Mammary epithelial cell (primary cell): ENCODE measurements around the gene CYP2D6.

ENCODE experiments used
- EZH2 ChIP-seq: IDR thresholded peaks from 2 replicates; pipeline ENCODE4 v1.6.1; 2012; ENCODE audit warnings: low read length, inconsistent platforms, borderline replicate concordance
- TF ChIP-seq, protein P1 (sequence below), 2 donors: IDR thresholded peaks in 1 of 2; conservative IDR thresholded peaks in 1 of 2; 2 replicates each; pipeline ENCODE4 v1.5.1; 2011 to 2012; ENCODE audit warnings: inconsistent platforms in 2 of 2, low read length in 2 of 2, mild to moderate bottlenecking in 2 of 2, control low read depth in 1 of 2, low read depth in 1 of 2; ENCODE audit not compliant: insufficient read depth in 1 of 2; ENCODE audit errors: extremely low read depth in 1 of 2

DNA sequence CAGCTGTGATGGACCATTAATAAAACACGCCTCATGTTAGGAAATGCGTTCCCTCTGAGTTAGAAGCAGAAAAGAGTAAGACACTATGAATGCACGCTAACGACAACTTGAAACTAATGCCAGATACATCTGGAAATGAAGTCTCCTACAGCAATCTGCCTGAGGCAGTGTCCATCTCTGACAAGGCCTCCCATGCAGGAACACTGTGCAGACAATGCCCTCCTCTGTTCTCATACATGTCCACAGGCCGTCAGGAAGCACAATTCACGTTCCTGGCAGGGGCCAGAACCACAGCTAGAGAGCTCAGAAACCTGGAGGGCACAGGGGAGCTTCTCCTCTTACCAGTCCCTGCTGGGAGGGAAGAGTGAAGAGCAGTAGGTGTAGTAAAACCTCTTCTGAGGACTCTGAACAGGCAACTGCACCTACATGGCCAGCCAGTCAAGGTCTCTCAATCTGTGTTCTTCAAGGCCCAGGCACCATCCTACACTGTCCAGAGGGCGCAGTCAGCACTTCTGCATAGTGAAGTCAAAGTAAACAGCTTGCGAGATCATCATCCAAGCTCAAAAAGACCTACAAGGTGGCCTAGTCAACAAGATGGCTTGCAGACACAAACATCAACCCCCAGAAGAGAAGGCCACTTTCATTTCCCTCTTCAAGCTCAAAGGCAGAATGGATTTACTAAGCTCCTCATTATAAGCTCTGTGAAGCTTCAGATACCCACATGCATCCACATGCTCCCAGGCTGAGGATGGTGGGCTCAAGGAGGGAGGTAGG lies 41.5 kb upstream of the CYP2D6 start:
- no peak for TF ChIP-seq EZH2
- TF ChIP-seq, protein P1, sequence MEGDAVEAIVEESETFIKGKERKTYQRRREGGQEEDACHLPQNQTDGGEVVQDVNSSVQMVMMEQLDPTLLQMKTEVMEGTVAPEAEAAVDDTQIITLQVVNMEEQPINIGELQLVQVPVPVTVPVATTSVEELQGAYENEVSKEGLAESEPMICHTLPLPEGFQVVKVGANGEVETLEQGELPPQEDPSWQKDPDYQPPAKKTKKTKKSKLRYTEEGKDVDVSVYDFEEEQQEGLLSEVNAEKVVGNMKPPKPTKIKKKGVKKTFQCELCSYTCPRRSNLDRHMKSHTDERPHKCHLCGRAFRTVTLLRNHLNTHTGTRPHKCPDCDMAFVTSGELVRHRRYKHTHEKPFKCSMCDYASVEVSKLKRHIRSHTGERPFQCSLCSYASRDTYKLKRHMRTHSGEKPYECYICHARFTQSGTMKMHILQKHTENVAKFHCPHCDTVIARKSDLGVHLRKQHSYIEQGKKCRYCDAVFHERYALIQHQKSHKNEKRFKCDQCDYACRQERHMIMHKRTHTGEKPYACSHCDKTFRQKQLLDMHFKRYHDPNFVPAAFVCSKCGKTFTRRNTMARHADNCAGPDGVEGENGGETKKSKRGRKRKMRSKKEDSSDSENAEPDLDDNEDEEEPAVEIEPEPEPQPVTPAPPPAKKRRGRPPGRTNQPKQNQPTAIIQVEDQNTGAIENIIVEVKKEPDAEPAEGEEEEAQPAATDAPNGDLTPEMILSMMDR (conservative IDR thresholded peaks at IDR 0.05 in 1 of 2, IDR thresholded peaks at IDR 0.05 in 1 of 2; ENCODE audit: extremely low read depth in 1 of 2, insufficient read depth in 1 of 2, low read depth in 1 of 2, low read length in 2 of 2): no peak
